Activated CD8-positive, alpha-beta memory T cell treated with anti-CD3 and anti-CD28 coated beads, Interleukin-2, amount 50 U/mL, for 4 hours (primary cell): ENCODE measurements around the gene ZNF536.
"Not testable (repeated sequence)": the region's sequence is repeated elsewhere in the genome, so short reads cannot be mapped to it uniquely, and the experiment has no call there.

Source experiments
- DNase-seq: peaks from one replicate; pipeline ENCODE4 v3.0.0-alpha.2; 2020

The ZNF536 gene

DNA sequence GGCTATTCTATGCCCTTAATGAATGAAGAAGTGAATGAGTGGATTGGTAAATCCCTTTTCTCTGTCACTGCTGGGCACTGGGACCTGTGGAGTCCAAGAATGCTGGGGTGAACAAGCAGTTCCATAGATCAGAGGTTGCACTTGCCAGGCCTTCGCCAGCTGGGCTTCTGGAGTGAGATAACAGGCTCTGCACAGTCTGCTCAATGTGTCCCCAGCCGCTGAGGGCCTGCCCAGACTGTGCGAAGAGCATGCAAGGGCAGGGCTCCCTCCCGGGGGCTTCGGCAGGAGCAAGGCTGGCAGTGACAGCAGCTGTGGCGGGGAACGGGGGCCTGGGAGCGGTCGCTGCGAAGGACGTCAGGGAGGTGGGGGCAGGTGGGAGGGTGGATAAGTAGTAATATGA lies 51.3 kb downstream of the ZNF536 start:
- no peak for DNase-seq

DNA sequence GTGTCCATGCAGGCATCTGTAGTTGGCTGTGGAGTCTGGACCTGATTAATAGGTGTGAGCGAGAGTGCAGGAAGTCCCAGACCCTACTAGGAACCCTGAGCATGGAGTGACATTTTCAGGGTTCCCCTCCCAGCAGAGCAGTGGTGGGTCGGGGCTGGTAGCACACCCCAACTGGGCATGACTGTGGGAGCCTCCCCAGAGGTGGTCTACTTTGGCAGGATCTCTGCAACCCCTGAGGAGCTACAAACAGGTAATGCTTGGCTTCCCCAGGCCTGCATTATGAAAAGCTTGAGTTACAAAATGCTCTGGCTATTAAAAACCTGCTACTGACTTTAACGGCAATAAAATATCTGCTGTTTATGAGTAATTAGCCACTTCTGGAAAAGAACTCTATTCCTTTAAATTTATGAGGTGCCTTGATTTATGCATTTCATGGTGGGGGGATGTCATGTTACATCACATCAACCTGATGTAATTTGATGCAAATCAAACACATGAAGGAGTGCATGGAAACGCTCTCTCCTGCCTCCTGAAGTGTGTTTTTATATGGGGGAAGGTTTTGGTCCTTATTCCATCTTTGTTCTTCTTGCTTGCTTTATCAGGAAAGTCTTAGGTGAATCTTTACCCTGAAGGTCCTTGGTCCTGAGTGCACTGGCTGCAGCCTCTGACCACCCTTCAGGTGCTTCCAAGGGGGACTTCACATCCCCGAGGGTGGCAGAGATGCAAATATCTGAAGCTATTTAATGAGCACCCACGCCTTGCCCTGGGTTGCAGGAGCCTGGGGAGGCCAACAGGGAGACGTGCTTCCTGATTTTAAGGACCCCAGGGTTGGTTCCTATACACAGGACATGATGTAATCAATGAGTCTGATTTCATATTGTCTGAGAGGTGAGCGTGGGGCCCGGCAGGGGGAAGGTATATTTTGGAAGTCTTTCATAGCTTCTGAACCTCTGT lies 54.0 kb downstream of the ZNF536 start:
- no peak for DNase-seq

DNA sequence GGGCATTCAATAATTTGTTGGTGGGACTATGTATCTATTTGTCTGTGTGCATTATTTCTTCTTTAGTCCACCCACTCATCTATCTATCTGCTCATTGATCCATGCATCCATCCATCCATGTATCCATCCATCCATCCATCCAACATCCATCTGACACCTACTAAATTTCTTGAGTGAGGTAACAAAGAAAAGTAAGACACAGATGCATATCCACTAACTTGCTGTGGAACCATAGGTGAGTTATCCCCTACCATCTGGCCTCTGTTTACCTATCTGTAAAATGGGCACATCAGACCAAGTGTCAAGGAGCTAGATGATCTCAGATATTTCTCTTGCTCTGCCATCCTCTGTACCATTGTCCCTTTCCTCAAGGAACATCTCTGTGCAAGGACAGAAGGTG lies 54.7 kb downstream of the ZNF536 start:
- no peak for DNase-seq

DNA sequence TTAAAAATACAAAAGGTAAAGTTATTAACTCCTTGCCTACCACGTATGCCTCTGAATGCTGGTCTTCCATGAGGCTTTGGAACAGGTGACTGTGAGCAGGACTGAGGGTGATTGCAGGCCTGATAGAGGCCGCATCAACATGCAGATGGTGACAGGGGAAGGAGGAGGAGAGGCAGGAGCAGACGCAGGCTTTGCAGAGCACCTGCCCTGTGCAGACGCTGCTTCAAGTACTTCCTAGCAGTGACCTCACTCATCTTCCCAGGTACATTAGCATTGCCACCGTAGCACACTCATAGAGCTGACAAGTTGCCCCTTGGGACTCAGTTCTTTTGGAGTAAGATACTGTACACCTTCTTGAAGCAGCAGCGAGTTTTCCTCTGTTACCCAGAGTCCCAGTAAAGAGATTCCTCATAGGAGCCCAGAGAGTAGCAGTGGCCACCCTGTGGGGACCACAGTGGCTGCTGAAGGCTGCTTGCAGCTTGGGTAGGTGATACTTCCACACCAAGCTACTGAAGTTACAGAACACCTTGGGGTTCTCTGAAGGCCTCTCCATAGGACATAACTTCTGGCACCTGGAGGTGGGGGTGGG lies 56.0 kb downstream of the ZNF536 start:
- DNase-seq, result no peak

DNA sequence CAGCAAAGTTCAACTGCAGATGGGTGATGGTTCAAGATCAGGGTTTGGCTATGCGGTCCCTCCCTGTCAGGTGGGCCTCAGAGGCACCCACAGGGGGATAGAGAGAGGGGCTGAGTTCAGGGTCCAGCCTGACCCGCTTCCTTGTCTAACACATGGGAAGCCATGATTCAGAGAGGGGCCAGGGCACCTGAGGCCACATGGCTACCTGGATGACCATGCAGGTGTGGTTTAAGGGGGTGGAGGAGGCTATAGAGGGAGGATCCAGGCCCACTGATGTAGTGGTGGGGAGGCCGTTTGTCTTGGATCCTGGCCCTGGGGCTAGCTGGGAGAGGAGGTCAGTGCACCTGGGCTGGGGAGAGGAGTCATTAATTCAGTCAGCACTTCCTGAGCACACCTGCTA lies 56.7 kb downstream of the ZNF536 start:
- DNase-seq, result no peak

DNA sequence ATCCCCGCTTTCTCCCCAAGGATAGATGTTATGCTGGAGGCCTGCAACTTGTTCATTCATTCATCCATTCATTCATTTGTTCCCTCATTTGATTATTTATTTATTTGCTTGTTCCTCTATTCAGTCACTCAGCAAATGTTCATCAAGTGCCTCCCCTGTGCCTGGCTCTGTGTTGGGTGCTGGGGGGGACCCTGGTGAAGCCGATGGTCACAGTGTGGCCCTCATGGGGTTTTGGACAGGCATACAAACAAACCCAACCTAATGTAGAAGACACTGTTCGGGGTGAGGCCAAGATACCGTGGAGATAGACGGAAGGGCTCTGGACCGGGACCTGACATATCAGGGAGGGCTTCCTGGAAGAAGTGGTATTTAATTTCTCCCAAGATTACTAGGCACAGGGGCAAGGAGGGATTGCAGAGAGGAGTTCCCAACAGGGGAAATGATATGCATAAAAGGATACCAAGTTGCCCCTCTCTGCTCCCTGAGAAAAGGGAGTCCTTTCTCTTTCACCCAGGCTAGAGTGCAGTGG lies 58.1 kb downstream of the ZNF536 start:
- DNase-seq, result no peak

DNA sequence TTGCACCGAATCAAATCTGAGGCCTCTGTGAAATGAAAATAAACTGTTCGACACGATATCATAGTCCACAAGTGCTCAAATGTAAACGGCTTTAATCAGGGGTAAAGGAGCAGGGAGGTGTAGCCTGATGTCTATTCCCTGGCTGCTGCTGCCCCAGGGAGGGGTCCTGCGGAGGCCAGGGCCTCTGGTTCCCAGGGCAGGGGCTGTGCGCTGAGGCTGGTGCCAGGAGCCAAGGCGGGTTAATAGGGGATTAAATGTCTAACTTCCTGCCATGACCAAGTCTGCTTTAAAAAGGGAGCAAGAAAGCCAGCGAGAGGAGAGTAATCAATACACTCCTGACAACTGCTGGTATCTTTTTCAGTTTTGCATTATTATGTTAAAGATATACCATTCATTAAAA lies 59.4 kb downstream of the ZNF536 start:
- no peak for DNase-seq

DNA sequence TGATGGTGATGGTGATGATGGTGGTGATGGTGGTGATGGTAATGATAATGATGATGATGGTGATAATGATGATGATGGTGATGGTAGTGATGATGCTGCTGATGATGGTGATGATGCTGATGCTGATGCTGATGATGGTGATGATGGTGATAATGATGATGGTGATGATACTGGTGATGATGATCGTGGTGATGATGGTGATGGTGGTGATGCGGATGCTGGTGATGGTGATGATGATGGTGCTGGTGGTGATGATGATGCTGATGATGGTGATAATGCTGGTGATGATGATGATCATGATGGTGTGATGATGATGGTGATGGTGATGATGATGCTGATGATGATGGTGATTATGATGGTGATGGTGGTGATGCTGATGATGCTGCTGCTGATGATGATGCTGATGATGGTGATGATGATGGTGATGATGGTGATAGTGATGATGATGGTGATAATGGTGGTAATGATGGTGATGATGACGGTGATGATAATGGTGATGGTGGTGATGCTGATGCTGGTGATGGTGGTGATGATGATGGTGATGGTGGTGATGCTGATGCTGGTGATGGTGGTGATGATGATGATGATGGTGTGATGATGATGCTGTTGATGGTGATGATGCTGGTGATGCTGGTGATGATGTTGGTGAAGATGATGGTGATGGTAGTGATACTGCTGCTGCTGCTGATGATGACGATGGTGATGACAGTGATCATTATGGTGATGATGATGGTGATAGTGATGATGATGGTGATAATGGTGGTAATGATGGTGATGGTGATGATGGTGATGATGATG lies 62.8 kb downstream of the ZNF536 start:
- DNase-seq, result no peak

DNA sequence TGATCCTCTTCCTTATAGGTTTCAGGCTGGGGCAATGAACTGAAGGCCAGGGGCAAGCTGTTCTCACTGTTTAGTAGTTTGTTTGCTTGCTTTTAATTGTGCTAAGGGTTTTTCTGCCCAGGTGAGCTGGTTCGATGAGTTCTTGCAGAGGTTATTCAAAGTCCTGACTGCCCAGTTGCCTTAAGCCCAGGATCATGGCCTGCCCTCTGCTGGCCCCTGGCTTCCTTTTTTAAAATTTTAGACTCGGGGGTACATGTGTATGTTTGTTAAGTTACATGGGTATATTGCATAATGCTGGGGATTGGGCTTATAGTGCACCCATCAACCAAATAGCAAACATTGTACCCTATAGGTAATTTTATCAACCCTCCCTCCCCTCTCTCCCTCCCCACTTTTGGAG lies 65.7 kb downstream of the ZNF536 start:
- no peak for DNase-seq

DNA sequence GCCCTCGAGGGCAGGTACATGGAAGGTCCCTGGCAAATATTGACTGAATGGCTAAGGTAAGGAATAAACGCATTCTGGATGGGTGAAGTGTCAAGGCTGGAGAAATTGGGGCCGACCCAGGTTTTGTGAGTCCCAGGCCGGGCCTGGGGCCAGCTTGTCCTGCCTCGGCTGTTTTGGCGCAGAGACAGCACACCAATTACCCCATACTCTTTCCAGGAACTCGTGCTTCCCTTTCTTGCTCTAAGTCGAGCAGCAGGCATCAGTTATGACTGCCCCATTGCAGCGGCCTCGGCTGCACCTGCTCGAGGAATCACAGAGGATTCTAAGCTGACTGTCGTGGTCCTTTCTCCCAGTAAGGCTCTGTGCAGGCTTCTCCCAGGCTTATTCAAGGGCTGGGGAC lies 67.1 kb downstream of the ZNF536 start:
- no peak for DNase-seq

DNA sequence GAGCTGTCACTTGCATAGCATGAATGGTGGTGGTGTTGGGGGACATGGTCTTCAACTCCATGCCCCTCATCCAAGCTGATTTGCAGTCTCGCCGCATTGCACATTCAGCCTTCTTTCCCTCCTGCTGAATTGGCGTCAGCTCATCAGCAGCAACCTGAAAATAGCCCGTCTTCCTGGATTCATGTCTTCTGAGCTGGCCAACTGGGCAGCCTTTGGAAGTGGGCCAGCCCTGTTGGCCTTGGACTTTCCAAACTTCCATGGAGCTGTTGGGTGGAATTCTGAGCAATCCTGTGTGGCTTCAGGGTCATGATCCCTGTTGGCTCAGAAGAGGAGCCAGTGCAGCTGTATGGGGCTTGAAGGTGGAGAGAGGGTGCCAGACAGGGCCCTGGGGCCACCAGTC lies 68.8 kb downstream of the ZNF536 start:
- DNase-seq, result no peak

DNA sequence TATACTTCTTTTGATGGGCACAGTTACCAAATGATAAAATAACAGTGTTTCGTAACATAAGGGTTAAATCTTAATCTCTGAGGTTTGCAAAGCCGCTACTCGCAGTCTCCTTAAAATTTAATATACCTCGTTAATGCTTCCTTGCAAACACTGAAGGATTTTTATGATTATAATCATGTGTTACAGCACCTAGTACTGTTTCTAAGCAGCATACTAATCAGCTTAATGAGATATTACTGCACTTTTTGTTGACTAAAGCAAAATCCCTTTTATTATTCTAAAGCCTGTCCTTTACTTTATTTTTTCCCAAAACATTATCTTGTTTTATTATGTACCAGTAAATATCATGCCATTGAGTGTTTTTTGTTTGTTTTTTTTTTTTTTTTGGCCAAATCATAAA lies 70.5 kb downstream of the ZNF536 start:
- DNase-seq, result no peak

DNA sequence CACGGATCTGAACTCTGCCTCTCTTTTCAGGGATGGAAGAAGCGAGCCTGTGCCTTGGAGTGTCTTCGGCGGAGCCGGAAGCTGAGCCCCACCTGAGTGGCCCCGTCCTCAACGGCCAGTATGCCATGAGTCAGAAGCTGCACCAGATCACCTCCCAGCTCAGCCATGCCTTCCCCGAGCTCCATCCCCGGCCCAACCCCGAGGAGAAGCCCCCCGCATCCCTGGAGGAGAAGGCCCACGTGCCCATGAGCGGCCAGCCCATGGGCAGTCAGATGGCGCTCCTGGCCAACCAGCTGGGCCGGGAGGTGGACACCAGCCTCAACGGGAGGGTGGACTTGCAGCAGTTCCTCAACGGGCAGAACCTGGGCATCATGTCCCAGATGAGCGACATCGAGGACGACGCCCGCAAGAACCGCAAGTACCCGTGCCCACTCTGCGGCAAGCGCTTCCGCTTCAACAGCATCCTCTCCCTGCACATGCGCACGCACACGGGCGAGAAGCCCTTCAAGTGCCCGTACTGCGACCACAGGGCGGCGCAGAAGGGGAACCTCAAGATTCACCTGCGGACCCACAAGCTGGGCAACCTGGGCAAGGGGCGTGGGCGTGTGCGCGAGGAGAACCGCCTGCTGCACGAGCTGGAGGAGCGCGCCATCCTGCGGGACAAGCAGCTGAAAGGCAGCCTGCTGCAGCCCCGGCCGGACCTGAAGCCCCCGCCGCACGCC lies 71.5 kb downstream of the ZNF536 start:
- no peak for DNase-seq

DNA sequence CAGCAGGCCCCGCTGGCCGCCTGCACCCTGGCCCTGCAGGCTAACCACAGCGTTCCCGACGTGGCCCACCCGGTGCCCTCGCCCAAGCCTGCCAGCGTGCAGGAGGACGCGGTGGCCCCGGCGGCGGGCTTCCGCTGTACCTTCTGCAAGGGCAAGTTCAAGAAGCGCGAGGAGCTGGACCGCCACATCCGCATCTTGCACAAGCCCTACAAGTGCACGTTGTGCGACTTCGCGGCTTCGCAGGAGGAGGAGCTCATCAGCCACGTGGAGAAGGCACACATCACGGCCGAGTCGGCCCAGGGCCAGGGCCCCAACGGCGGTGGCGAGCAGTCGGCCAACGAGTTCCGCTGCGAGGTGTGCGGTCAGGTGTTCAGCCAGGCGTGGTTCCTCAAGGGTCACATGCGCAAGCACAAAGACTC lies 72.1 kb downstream of the ZNF536 start:
- DNase-seq, result no peak

DNA sequence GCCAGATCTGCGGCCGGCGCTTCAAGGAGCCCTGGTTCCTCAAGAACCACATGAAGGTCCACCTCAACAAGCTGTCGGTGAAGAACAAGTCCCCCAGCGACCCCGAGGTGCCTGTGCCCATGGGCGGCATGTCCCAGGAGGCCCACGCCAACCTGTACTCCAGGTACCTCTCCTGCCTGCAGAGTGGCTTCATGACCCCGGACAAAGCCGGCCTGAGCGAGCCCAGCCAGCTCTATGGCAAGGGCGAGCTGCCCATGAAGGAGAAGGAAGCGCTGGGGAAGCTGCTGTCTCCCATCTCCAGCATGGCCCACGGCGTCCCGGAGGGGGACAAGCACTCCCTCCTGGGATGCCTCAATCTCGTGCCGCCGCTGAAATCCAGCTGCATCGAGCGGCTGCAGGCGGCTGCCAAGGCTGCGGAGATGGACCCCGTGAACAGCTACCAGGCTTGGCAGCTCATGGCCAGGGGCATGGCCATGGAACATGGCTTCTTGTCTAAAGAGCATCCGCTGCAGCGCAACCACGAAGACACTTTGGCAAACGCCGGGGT lies 72.6 kb downstream of the ZNF536 start:
- DNase-seq, result no peak

DNA sequence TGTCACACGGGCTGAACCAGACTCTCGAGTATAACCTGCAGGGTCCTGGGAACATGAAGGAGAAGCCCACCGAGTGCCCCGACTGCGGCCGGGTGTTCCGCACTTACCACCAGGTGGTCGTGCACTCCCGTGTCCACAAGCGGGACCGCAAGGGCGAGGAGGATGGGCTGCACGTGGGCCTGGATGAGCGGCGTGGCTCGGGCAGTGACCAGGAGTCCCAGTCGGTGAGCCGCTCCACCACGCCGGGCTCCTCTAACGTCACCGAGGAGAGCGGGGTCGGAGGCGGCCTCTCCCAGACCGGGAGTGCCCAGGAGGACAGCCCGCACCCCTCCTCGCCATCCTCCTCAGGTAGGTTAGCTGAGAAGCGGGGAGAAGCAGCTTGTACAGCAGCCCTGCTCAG lies 73.2 kb downstream of the ZNF536 start:
- DNase-seq, result no peak

DNA sequence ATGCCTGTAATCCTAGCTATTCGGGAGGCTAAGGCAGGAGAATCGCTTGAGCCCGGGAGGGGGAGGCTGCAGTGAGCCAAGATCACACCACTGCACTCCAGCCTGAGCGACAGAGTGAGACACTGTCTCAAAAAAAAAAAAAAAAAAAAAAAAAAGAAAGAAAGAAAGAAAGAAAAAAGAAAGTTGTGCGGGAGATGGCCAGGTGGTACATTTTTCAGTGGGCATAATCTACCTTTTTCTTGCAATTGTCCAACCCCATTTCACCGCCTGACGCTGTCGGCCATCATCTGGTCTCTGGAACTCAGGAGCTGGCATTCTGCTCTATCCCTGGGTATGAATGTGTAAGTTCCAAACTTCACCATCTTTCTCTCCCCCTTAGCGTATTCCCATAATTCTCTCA lies 73.9 kb downstream of the ZNF536 start:
- DNase-seq, result not testable (repeated sequence)

DNA sequence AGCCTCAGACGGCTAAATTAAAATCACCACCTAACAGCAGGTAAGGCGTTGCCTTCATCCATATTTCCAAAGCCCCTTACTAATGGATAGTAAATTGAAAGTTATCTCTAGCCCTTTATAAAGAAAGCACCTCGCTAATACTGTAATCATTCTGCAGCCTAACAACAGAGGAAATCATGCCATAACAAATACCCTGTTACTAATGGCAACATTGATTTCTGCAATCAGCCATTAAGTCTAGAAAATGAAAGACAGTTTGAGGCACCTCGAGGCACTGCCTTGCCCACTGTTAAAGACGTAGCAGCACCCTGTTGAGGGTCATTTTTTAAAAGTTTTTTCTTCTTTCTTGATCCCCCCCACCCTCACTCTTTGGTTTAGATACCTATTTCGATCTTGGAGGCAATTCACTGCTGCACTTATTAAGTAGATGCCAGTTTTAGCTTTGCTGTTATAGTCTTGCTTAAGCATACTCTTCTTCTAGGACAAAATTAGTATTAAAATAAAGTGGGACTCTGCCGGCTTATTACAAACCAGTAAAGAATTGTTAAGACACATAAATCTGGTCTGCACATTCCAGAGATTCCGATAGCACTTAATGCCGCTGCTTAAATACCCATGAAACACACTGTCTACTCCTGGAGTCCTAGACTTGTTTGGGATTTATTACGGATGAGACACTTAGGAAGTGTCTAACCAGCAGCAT lies 74.8 kb downstream of the ZNF536 start:
- no peak for DNase-seq

DNA sequence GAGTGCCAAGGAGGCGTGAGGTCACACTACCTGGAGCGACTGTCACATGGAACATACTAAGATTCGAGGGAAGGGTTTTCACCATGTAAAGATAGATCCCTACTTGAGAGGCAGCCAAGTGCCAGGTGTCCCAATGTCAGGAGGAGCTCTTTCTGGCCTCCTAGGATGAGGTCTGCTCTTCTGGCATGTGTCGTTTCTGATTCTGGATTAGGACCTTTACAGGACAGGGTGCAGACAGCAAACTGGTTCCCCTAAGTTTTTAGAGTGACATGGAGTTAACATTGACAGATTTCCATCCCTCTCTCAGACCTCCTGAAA lies 75.3 kb downstream of the ZNF536 start:
- no peak for DNase-seq

DNA sequence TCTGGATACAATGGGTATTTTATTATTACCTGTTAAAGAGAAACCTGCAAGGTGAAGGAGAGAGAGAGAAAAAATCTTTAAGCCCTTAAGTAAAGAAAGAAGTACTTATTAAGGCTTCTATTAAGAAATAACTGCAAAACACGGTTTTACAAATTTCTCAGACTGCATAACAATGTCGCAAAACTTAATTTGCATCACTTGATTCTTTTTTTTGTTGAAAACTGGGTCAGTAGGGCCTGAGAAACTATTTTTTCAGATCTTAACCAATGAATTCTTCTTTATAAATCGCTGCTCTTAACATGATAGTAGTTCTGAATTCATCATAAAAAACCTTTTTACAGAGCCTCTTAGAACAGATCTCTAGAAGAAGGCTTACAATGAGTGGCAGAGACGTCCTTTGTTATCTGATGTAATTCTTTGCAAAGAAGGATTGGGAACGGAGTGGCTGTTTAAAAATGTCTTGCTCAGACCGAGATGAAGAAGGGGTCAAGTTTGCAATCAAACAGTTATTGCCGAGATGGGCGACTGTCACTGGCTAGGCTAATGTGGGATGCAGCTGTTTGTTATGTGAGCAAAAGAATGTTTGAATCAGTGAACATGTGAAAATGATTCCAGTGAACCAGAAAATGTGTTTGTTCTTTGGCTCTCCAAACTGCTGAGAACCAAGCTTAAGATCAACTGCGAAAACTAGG lies 76.3 kb downstream of the ZNF536 start:
- no peak for DNase-seq

DNA sequence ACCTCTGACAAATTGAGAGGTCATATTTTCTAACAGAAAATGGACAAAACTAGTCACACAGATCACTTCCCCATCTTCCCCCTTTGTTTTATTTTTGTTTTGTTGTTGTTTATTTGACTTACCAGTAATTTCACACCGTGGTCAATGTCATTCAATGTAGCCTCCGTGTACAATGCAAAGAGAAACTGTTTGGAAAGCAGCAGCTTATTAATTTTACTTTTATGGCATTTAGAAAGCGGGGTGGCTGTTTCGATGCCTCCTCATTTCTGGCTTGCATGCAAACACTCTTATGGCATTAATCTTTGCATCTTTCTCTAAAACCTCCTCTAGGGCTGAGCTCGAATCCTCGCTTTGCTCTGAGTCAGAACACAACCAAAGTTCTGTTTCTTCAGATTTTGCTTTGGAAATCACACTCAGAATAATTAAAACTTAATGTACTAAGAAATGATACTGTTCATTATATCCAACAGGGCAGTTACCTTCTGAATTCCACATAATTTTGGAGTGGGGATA lies 77.0 kb downstream of the ZNF536 start:
- DNase-seq, result no peak
